ENCODE data around the gene OR6S1.

- peak; percentile 97 for TF ChIP-seq CTCF (IDR thresholded peaks at IDR 0.05)
- TF ChIP-seq USF1 (IDR thresholded peaks at IDR 0.05; ENCODE audit: borderline replicate concordance, low read depth) = no peak
- TF ChIP-seq POLR2AphosphoS5 (IDR thresholded peaks at IDR 0.05; ENCODE audit: low read depth, low read length) = no peak
- TF ChIP-seq ZBTB33 (IDR thresholded peaks at IDR 0.05; ENCODE audit: borderline replicate concordance, low read depth) = no peak
- no peak for TF ChIP-seq REST (IDR thresholded peaks at IDR 0.05; ENCODE audit: low read depth, low read length)
- TF ChIP-seq RFX5 (IDR thresholded peaks at IDR 0.05; ENCODE audit: low read length) = no peak
These were observed 32.1 kb downstream of the OR6S1 start for GRCh38 chr14:20609215-20610001.
